Natural killer cell (primary cell): Measurements from ENCODE around the gene NUCB2. TPM values are rescaled to one million over a fixed set of nuclear protein-coding genes. Genes with fewer than 3 reads are reported as not detected.

Experiments
- ATAC-seq, 3 donors: fragments of 150-1000 bp in 2 of 3; fragments of 200-7000 bp in 1 of 3; cut with Tn5 transposase; 1 replicate in 1 of 3; 2 replicates in 2 of 3; pipeline ENCODE4 v1.10.0; 2021; ENCODE audit warnings: mild to moderate bottlenecking in 2 of 3, moderate library complexity in 2 of 3
- DNase-seq, 2 donors: peaks; one replicate each; pipeline versions ENCODE4 v3.0.0 to v3.0.0-alpha.2; 2013 to 2021; ENCODE audit warnings: mixed read lengths in 1 of 2
- H3K27ac ChIP-seq: one replicate; pipeline ENCODE4 v1.5.1; 2013; ENCODE audit warnings: mild to moderate bottlenecking, low read length
- H3K27me3 ChIP-seq: one replicate; pipeline ENCODE4 v1.6.1; 2013; ENCODE audit warnings: low read length; ENCODE audit not compliant: control insufficient read depth, insufficient read depth
- H3K36me3 ChIP-seq: one replicate; pipeline ENCODE4 v1.6.1; 2013; ENCODE audit warnings: low read length; ENCODE audit not compliant: control insufficient read depth, insufficient read depth
- H3K4me1 ChIP-seq: one replicate; pipeline ENCODE4 v1.6.1; 2013; ENCODE audit warnings: low read length; ENCODE audit not compliant: control insufficient read depth, insufficient read depth
- H3K4me3 ChIP-seq: one replicate; pipeline ENCODE4 v1.5.1; 2013; ENCODE audit warnings: low read length
- H3K9me3 ChIP-seq: one replicate; pipeline ENCODE4 v1.6.1; 2013; ENCODE audit warnings: low read length; ENCODE audit not compliant: control insufficient read depth, insufficient read depth
- H3K27ac Mint-ChIP-seq, 2 donors: one replicate each; pipeline ENCODE4 v1.8.0; 2022; ENCODE audit warnings: mild to moderate bottlenecking in 2 of 2, mixed read lengths in 2 of 2, moderate library complexity in 1 of 2
- H3K27me3 Mint-ChIP-seq, 2 donors: one replicate each; pipeline ENCODE4 v1.8.0; 2022; ENCODE audit warnings: low read depth in 2 of 2, mixed read lengths in 2 of 2
- H3K36me3 Mint-ChIP-seq: one replicate; pipeline ENCODE4 v1.8.0; 2022; ENCODE audit warnings: mixed read lengths
- H3K4me1 Mint-ChIP-seq, 2 donors: one replicate each; pipeline ENCODE4 v1.8.0; 2022; ENCODE audit warnings: mixed read lengths in 2 of 2
- H3K4me3 Mint-ChIP-seq: one replicate; pipeline ENCODE4 v1.8.0; 2022; ENCODE audit warnings: mild to moderate bottlenecking, moderate library complexity, mixed read lengths
- H3K9me3 Mint-ChIP-seq, 2 donors: one replicate each; pipeline ENCODE4 v1.8.0; 2022; ENCODE audit warnings: mixed read lengths in 2 of 2
- CTCF ChIP-seq: fragments of 200-600 bp; IDR thresholded peaks from one replicate; pipeline ENCODE4 v1.8.0; 2022; ENCODE audit warnings: antibody characterized with exemption
- WGBS: methylation state at CpG from one replicate; pipeline ENCODE4 v1.1.7; 2013; ENCODE audit warnings: missing lambda C conversion rate; ENCODE audit not compliant: insufficient coverage; 5-methylcytosine and 5-hydroxymethylcytosine counted together
- intact Hi-C: fragments of 100-400 bp; cut with micrococcal nuclease; formaldehyde crosslinking; loops from one replicate; pipeline ENCODE4 v1.14.2; 2022
- total RNA-seq, 4 donors: library from RNA; stranded (reverse); fragments of 120-200 nt in 1 of 4; gene quantifications; one replicate each; pipeline versions ENCODE4 v1.2.3 to v1.2.4, GENCODE V29; 2013 to 2022

NUCB2 gene
- total RNA-seq, 3 donors from 2014 or later (not counting 1 experiment from before 2014, with no cell fraction given), result 70.7 to 101 (median 81.4) TPM

- DNase-seq, result no peak
- ATAC-seq, result no peak
- Mint-ChIP-seq H3K4me1 (peaks cover 23 to 31% of the 10 kb centered on the region in 2 donors), H3K9me3 (no peaks in the 10 kb centered on the region), H3K27ac (no peak overlapping the region), H3K27me3 (no peaks in the 10 kb centered on the region), H3K4me3 (no peak overlapping the region), H3K36me3 (no peaks in the 10 kb centered on the region)
- H3K4me3 ChIP-seq, result no peak overlapping the region
- H3K36me3 ChIP-seq, result no peaks in the 10 kb centered on the region
- no peak for TF ChIP-seq CTCF
- H3K4me1 ChIP-seq, result peaks cover 14% of the 10 kb centered on the region
- intact Hi-C loops, result loop anchor here (10.0 kb wide), 1 partner anchor 198 kb away; the partner anchor contains the start of gene RPS13
- 87% methylated on average over 4 of the region's 6 CpGs for WGBS
- no peaks in the 10 kb centered on the region for H3K27me3 ChIP-seq
- no peak overlapping the region for H3K27ac ChIP-seq
- H3K9me3 ChIP-seq, result no peaks in the 10 kb centered on the region
Measured at GRCh38 chr11:17273211-17273610, 3.3 kb upstream of the NUCB2 start.

GRCh38 chr11:17273668-17274282 is 2.8 kb upstream of the NUCB2 start:
- Histone ChIP-seq H3K4me3 (no peak overlapping the region), H3K27ac (no peak overlapping the region), H3K4me1 (peaks cover 14% of the 10 kb centered on the region), H3K27me3 (no peaks in the 10 kb centered on the region), H3K36me3 (no peaks in the 10 kb centered on the region), H3K9me3 (no peaks in the 10 kb centered on the region)
- no peaks in the 10 kb centered on the region for H3K36me3 Mint-ChIP-seq
- H3K4me3 Mint-ChIP-seq, result no peak overlapping the region
- no peaks in the 10 kb centered on the region for H3K9me3 Mint-ChIP-seq
- DNase-seq (no peak), ATAC-seq (no peak)
- intact Hi-C loops, result loop anchor here (10.0 kb wide), 1 partner anchor 199 kb away; the partner anchor contains the start of gene RPS13
- H3K4me1 Mint-ChIP-seq, result peaks cover 28 to 34% of the 10 kb centered on the region in 2 donors
- no peaks in the 10 kb centered on the region for H3K27me3 Mint-ChIP-seq
- WGBS, result 89% methylated on average over 5 of the region's 5 CpGs
- no peak for TF ChIP-seq CTCF
- no peak overlapping the region for H3K27ac Mint-ChIP-seq

- WGBS, result 49% methylated on average over 9 of the region's 10 CpGs
- Mint-ChIP-seq H3K36me3 (no peaks in the 10 kb centered on the region), H3K27me3 (no peaks in the 10 kb centered on the region), H3K27ac (peak overlapping the region; percentile 80 to 98), H3K4me1 (peaks cover 28 to 29% of the 10 kb centered on the region in 2 donors), H3K9me3 (no peaks in the 10 kb centered on the region), H3K4me3 (peak overlapping the region; percentile 81)
- intact Hi-C loops, result loop anchor here (1.0 to 10.0 kb wide), 4 partner anchors 43 to 538 kb away; partner anchors contain the start of genes C11orf58, NCR3LG1 and RPS13
- H3K36me3 ChIP-seq, result no peaks in the 10 kb centered on the region
- TF ChIP-seq CTCF, result no peak
- ATAC-seq (no peak), DNase-seq (peak in 1 of 2 donors; percentile 11)
- peak overlapping the region; percentile 70 for H3K4me3 ChIP-seq
- H3K27me3 ChIP-seq, result no peaks in the 10 kb centered on the region
- peaks cover 14% of the 10 kb centered on the region for H3K4me1 ChIP-seq
- H3K27ac ChIP-seq, result peak overlapping the region; percentile 81
- no peaks in the 10 kb centered on the region for H3K9me3 ChIP-seq
Measured at GRCh38 chr11:17275400-17276235, 921 bp upstream of the NUCB2 start.
